ENCODE measurements around the gene EPHB2. TPM values are rescaled to one million over a fixed set of nuclear protein-coding genes. Genes with fewer than 3 reads are reported as not detected.

Gene EPHB2
- polyA plus RNA-seq, 2 of the 4 experiments (the other 2 are of a cell fraction) = 13.0 to 35.3 TPM

GRCh38 chr1:22877980-22878379, 167.3 kb downstream of the EPHB2 start (continued):
- TF ChIP-seq ELK1 (IDR thresholded peaks at IDR 0.05; ENCODE audit: low read depth, low read length) = no peak

GRCh38 chr1:22878626-22879025, 168.0 kb downstream of the EPHB2 start:
- H3K9me3 ChIP-seq = no peaks in the 10 kb centered on the region
- no peak overlapping the region for H3K4me2 ChIP-seq
- CTCF ChIA-PET = no interaction called here
- no peak overlapping the region for H3K4me3 ChIP-seq
- ATAC-seq (no peak), DNase-seq (ENCODE audit: low read depth in 1 of 2, low spot score in 1 of 2) (no peak), FAIRE-seq (no peak)
- no peak overlapping the region for H3K27ac ChIP-seq
- no peak for TF ChIP-seq NR3C1 (IDR thresholded peaks at IDR 0.05)
- no peak for TF ChIP-seq TFCP2L1 (CRISPR knock-in tag; IDR thresholded peaks at IDR 0.05)
- no peak for TF ChIP-seq HES2 (IDR thresholded peaks at IDR 0.05)
- no peak for TF ChIP-seq JUNB (IDR thresholded peaks at IDR 0.05)
- no peak for TF ChIP-seq BHLHE40 (IDR thresholded peaks at IDR 0.05; ENCODE audit: low read depth, low read length)
- no peak for TF ChIP-seq RCOR1 (IDR thresholded peaks at IDR 0.05; ENCODE audit: low read depth, low read length)
- TF ChIP-seq HDAC2 (IDR thresholded peaks at IDR 0.05) = no peak
- TF ChIP-seq PBX3 (IDR thresholded peaks at IDR 0.05) = no peak
- TF ChIP-seq FOSL2 (IDR thresholded peaks at IDR 0.05) = no peak
- no peak for TF ChIP-seq FOSL2 (CRISPR knock-in tag; IDR thresholded peaks at IDR 0.05)
- TF ChIP-seq PHF8 (IDR thresholded peaks at IDR 0.05; ENCODE audit: borderline replicate concordance, low read depth) = no peak
- no peak for TF ChIP-seq ZSCAN20 (CRISPR knock-in tag; IDR thresholded peaks at IDR 0.05)
- no peak for TF ChIP-seq CHD2 (IDR thresholded peaks at IDR 0.05; ENCODE audit: low read length, partially characterized antibody)
- no peak for TF ChIP-seq RARB (CRISPR knock-in tag; IDR thresholded peaks at IDR 0.05)
- TF ChIP-seq ZC3H11A (IDR thresholded peaks at IDR 0.05) = no peak
- no peak for TF ChIP-seq CEBPB (IDR thresholded peaks at IDR 0.05)
- TF ChIP-seq RFX5 (IDR thresholded peaks at IDR 0.05) = no peak
- no peak for TF ChIP-seq MAFK (IDR thresholded peaks at IDR 0.05; ENCODE audit: partially characterized antibody)
- no peak for TF ChIP-seq MAX (IDR thresholded peaks at IDR 0.05)
- no peak for TF ChIP-seq ZNF302 (CRISPR knock-in tag; IDR thresholded peaks at IDR 0.05)
- TF ChIP-seq FOXS1 (CRISPR knock-in tag; IDR thresholded peaks at IDR 0.05) = no peak
- WGBS (ENCODE audit: missing lambda C conversion rate) = 86% methylated on average over 11 of the region's 13 CpGs
- POLR2A ChIA-PET = no interaction called here
- no peaks in the 10 kb centered on the region for H3K4me1 ChIP-seq

GRCh38 chr1:22879445-22879844, 168.8 kb downstream of the EPHB2 start:
- H3K9me3 ChIP-seq = no peaks in the 10 kb centered on the region
- 61% methylated on average over 3 of the region's 3 CpGs for WGBS (ENCODE audit: missing lambda C conversion rate)
- no peak for ATAC-seq
- no peak overlapping the region for H3K4me2 ChIP-seq
- H3K4me1 ChIP-seq = no peaks in the 10 kb centered on the region
- TF ChIP-seq ATOH8 (CRISPR knock-in tag; IDR thresholded peaks at IDR 0.05; ENCODE audit: low read depth) (no peak), ZFP36 (IDR thresholded peaks at IDR 0.05; ENCODE audit: borderline replicate concordance, partially characterized antibody) (peak; percentile 13)
- H3K4me3 ChIP-seq = no peak overlapping the region
- H3K27ac ChIP-seq = no peak overlapping the region
- ChIA-PET CTCF (interaction anchor here (0.6 to 1.7 kb wide), 2 partner anchors 10 to 176 kb away, joined by 4 read pairs; no protein-coding TSS in a partner anchor), POLR2A (no interaction called here)
- DNase-seq (ENCODE audit: low read depth in 1 of 2, low spot score in 1 of 2) = no peak
- FAIRE-seq = no peak
